Stomach (tissue), 9 donors: ENCODE data around the gene MRPL45. TPM values are rescaled to one million over a fixed set of nuclear protein-coding genes. Genes with fewer than 3 reads are reported as not detected.

Experiments
- DNase-seq, 2 donors: peaks; one replicate each; pipeline versions ENCODE4 v3.0.0 to v3.0.0-alpha.2; 2013 to 2019
- H3K27ac ChIP-seq, 5 donors: fragments of 200-600 bp in 4 of 5; sonication (generic) in 4 of 5; one replicate each; pipeline ENCODE4 v1.5.1; 2013 to 2019; ENCODE audit warnings: mild to moderate bottlenecking in 1 of 5, moderate library complexity in 1 of 5
- H3K27me3 ChIP-seq, 3 donors: fragments of 200-600 bp; sonication (generic); one replicate each; pipeline ENCODE4 v1.5.1; 2017 to 2019; ENCODE audit warnings: mixed run types in 1 of 3
- H3K36me3 ChIP-seq, 4 donors: fragments of 200-600 bp; sonication (generic); 1 replicate in 3 of 4; 2 replicates in 1 of 4; pipeline ENCODE4 v1.5.1; 2016 to 2019
- H3K4me1 ChIP-seq, 4 donors: fragments of 200-600 bp; sonication (generic); one replicate each; pipeline ENCODE4 v1.5.1; 2016 to 2019
- H3K4me3 ChIP-seq, 4 donors: fragments of 200-600 bp; sonication (generic) in 3 of 4; one replicate each; pipeline ENCODE4 v1.5.1; 2016 to 2019; ENCODE audit warnings: mild to moderate bottlenecking in 1 of 4
- H3K9me3 ChIP-seq, 4 donors: fragments of 200-600 bp; sonication (generic); one replicate each; pipeline ENCODE4 v1.5.1; 2016 to 2019
- CTCF ChIP-seq, 7 experiments: fragments of 450-650 bp in 4 of 7; fragments of 200-600 bp in 3 of 7; sonication (generic) in 3 of 7; IDR thresholded peaks; one replicate each; pipeline ENCODE4 v1.5.1; 2016 to 2019; ENCODE audit warnings: antibody characterized with exemption in 7 of 7, control low read depth in 2 of 7, mild to moderate bottlenecking in 1 of 7
- EP300 ChIP-seq: sonication (generic); formaldehyde crosslinking; IDR thresholded peaks from one replicate; pipeline ENCODE4 v1.6.1; 2017; ENCODE audit warnings: antibody characterized with exemption
- POLR2A ChIP-seq, 4 donors: fragments of 450-650 bp; IDR thresholded peaks; one replicate each; pipeline ENCODE4 v1.6.1; 2016; ENCODE audit warnings: antibody characterized with exemption in 4 of 4, control low read depth in 2 of 4, mild to moderate bottlenecking in 1 of 4, moderate library complexity in 1 of 4
- POLR2AphosphoS5 ChIP-seq, 3 donors: sonication (generic); formaldehyde crosslinking; IDR thresholded peaks; one replicate each; pipeline ENCODE4 v1.6.1; 2016; ENCODE audit warnings: antibody characterized with exemption in 3 of 3
- WGBS, 5 donors: extraction: QIAGEN DNeasy Blood & Tissue Kit in 3 of 5; methylation state at CpG; one replicate each; pipeline versions ENCODE4 v1.1.5 to v1.1.7; 2013 to 2018; 5-methylcytosine and 5-hydroxymethylcytosine counted together
- intact Hi-C: fragments of 100-400 bp; cut with DNase I; formaldehyde crosslinking; loops from one replicate; pipeline ENCODE4 v1.15.1; 2023; ENCODE audit warnings: low total_unique reads
- polyA plus RNA-seq, 3 donors: library from polyadenylated mRNA; stranded (reverse); fragments of 200-250 nt; gene quantifications; one replicate each; pipeline ENCODE4 v1.2.3, GENCODE V29; 2013
- total RNA-seq, 5 donors: library from RNA; depleted of rRNA; stranded (reverse); fragments of >200 nt; gene quantifications; one replicate each; pipeline versions ENCODE4 v1.1.0 to v1.2.3, GENCODE V29; 2014 to 2016
- donor health status: healthy with polysubstance abuse.
- donor health status: Bipolar disorder and iron deficiency.
- donor health status: healthy.

The MRPL45 gene
- total and polyA plus RNA-seq, 8 donors: 5.4 to 49.2 (median 22.8) TPM

GRCh38 chr17:38349097-38349730, 52.2 kb downstream of the MRPL45 start:
- 14 to 18% (median 15%) methylated on average over 8 of the region's 8 CpGs for WGBS, 5 donors
- DNase-seq: peak; percentile 90 to 94
- H3K9me3 ChIP-seq: no peaks in the 10 kb centered on the region
- peak overlapping the region in 1 of 5 donors; percentile 52 for H3K27ac ChIP-seq
- no peak overlapping the region for H3K4me3 ChIP-seq
- no peaks in the 10 kb centered on the region for H3K36me3 ChIP-seq
- TF ChIP-seq POLR2A (IDR thresholded peaks at IDR 0.05) (no peak), EP300 (no peak), CTCF (IDR thresholded peaks at IDR 0.05) (peak in 5 of 7 experiments; percentile 72 to 85 (median 78)), POLR2AphosphoS5 (IDR thresholded peaks at IDR 0.05) (peak in 1 of 3 donors; percentile 47)
- no peaks in the 10 kb centered on the region for H3K27me3 ChIP-seq
- H3K4me1 ChIP-seq: peaks cover 11 to 32% (median 25%) of the 10 kb centered on the region in 4 donors
- intact Hi-C loops: loop anchor here (5.0 kb wide), 1 partner anchor 68 kb away; no protein-coding TSS in a partner anchor

GRCh38 chr17:38350035-38350434, 53.1 kb downstream of the MRPL45 start:
- no peak for TF ChIP-seq POLR2AphosphoS5 (IDR thresholded peaks at IDR 0.05)
- no peak for TF ChIP-seq EP300
- TF ChIP-seq POLR2A (IDR thresholded peaks at IDR 0.05): no peak
- TF ChIP-seq CTCF (IDR thresholded peaks at IDR 0.05): no peak
- no peaks in the 10 kb centered on the region for H3K27me3 ChIP-seq
- WGBS, 5 donors: 87 to 98% (median 91%) methylated on average over 2 of the region's 2 CpGs
- peaks cover 17 to 40% (median 31%) of the 10 kb centered on the region in 4 donors for H3K4me1 ChIP-seq
- no peaks in the 10 kb centered on the region for H3K9me3 ChIP-seq
- H3K4me3 ChIP-seq: no peak overlapping the region
- peak overlapping the region in 1 of 5 donors; percentile 52 for H3K27ac ChIP-seq
- H3K36me3 ChIP-seq: no peaks in the 10 kb centered on the region
- intact Hi-C loops: no loop called here
- DNase-seq: no peak

- peaks cover 17 to 56% (median 39%) of the 10 kb centered on the region in 4 donors for H3K4me1 ChIP-seq
- WGBS, 5 donors: 4 to 6% (median 6%) methylated on average over 26 to 82 of the region's 84 CpGs
- peak within 1 kb of the TSS; percentile 77 to 99 (median 91) for H3K4me3 ChIP-seq
- no peaks in the 10 kb centered on the region for H3K27me3 ChIP-seq
- H3K9me3 ChIP-seq: no peaks in the 10 kb centered on the region
- peak; percentile 94 to 99 for DNase-seq
- H3K27ac ChIP-seq: peak within 1 kb of the TSS; percentile 86 to 92 (median 90)
- no peak for TF ChIP-seq EP300
- TF ChIP-seq POLR2A (IDR thresholded peaks at IDR 0.05): no peak
- TF ChIP-seq POLR2AphosphoS5 (IDR thresholded peaks at IDR 0.05): peak; percentile 39 to 88 (median 80)
- intact Hi-C loops: no loop called here
- no peaks in the 10 kb centered on the region for H3K36me3 ChIP-seq
Measured at GRCh38 chr17:38351412-38352222, 54.6 kb downstream of the MRPL45 start, which contains the start of gene SOCS7. TSS of gene SOCS7 (plus strand) at chr17:38351844. CDS start at chr17:38352053, 209 bp downstream.

- Histone ChIP-seq H3K27me3 (no peaks in the 10 kb centered on the region), H3K36me3 (no peaks in the 10 kb centered on the region), H3K4me3 (peak overlapping the region; percentile 77 to 99 (median 91)), H3K27ac (peak overlapping the region; percentile 86 to 92 (median 90)), H3K9me3 (no peaks in the 10 kb centered on the region), H3K4me1 (peaks cover 20 to 64% (median 47%) of the 10 kb centered on the region in 4 donors)
- 0 to 1% (median 1%) methylated on average over 21 to 72 of the region's 72 CpGs for WGBS, 5 donors
- DNase-seq: peak; percentile 40 to 62
- intact Hi-C loops: no loop called here
- no peak for TF ChIP-seq POLR2A (IDR thresholded peaks at IDR 0.05)
- no peak for TF ChIP-seq CTCF (IDR thresholded peaks at IDR 0.05)
- no peak for TF ChIP-seq EP300
- no peak for TF ChIP-seq POLR2AphosphoS5 (IDR thresholded peaks at IDR 0.05)
Measured at GRCh38 chr17:38352245-38353085, 55.5 kb downstream of the MRPL45 start.
